ENCODE measurements around the gene SMG9.

The SMG9 gene

GRCh38 chr19:43755256-43755801, 567 bp upstream of the SMG9 start:
- DNase-seq, result peak; percentile 79

DNA sequence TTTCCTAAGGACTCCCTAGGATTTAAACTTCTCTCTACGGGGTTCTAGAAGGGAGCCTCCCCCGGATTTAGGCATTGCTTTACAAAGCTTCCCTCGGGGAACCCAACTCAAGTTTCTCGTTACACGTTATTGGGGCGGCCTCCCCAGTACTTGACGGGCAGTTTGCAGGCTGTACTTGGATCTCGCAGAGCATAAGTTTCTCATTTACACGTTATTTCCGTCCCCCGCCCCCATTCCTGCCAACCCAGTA, 584 bp downstream of the SMG9 start:
- no peak for DNase-seq

DNA sequence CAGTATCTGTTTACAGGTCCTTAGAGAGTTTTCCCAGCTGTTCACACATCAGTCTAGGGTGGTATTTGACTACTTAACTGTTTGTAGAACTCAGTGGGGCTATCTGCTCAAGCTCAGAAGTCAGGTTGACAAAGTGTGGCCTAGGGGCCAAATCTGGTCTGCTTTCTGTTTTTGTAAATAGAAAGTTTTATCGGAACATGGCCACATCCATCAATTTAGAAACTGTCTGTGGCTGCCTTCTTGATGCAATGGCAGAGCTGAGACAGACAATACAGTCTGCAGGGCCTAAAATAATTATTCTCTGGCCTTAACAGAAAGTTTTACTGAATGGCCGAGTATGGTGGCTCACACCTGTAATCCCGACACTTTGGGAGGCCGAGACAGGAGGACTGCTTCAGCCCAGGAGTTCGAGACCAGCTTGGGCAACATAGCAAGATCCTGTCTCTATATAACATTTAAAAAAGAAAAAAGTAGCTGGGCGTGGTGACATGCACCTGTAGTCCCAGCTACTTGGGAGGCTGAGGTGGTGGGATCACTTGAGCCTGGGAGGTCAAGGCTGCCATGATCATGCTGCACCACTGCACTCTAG, 2.4 kb downstream of the SMG9 start:
- no peak for DNase-seq

GRCh38 chr19:43751466-43752220, 3.1 kb downstream of the SMG9 start:
- DNase-seq, result peak; percentile 32

DNA sequence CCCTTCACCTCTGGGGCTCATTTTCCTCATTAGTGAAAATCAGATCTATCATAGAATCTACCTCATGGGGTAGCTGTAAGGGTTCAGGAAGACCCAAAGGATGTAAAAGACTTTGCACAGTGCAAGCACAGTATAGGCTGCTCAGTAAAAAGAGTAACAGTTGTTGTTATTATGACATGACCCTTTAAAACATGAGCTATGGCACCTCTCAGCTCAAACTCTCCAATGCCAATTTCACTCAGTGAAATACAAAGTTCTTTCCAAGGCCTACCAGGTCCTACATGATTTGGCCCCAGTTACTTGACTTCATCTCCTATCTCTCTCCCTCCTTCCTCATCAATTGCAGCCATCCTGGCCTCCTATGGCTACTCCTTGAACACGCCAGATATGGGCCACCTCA, 4.9 kb downstream of the SMG9 start:
- no peak for DNase-seq

GRCh38 chr19:43749152-43749551, 5.6 kb downstream of the SMG9 start:
- no peak for DNase-seq

- no peak for DNase-seq
Measured at GRCh38 chr19:43748685-43749084, 6.1 kb downstream of the SMG9 start.

DNA sequence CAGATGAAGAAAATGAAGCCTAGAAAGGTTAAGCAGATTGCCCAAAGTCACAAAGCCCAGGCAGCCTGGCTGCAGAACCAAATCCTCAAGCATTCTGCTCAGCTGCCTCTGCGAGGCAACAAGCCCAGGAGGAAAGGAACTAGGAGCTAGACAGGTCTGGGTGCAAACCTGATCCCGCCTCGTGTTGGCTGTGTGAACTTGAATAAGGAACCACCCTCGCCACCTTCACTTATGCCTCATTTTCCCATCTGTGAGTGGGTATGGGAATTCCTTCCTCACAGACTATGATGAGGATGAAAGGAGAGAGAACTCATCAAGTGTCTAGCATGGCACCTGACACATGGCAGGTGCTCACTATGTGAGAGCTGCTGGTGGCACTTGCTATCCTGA, 6.6 kb downstream of the SMG9 start:
- no peak for DNase-seq

- no peak for DNase-seq
Measured at GRCh38 chr19:43747557-43748204, 7.1 kb downstream of the SMG9 start.

GRCh38 chr19:43743059-43743458, 11.7 kb downstream of the SMG9 start:
- DNase-seq, result peak; percentile 78

- DNase-seq, result no peak
Measured at GRCh38 chr19:43741075-43741825, 13.5 kb downstream of the SMG9 start.

DNA sequence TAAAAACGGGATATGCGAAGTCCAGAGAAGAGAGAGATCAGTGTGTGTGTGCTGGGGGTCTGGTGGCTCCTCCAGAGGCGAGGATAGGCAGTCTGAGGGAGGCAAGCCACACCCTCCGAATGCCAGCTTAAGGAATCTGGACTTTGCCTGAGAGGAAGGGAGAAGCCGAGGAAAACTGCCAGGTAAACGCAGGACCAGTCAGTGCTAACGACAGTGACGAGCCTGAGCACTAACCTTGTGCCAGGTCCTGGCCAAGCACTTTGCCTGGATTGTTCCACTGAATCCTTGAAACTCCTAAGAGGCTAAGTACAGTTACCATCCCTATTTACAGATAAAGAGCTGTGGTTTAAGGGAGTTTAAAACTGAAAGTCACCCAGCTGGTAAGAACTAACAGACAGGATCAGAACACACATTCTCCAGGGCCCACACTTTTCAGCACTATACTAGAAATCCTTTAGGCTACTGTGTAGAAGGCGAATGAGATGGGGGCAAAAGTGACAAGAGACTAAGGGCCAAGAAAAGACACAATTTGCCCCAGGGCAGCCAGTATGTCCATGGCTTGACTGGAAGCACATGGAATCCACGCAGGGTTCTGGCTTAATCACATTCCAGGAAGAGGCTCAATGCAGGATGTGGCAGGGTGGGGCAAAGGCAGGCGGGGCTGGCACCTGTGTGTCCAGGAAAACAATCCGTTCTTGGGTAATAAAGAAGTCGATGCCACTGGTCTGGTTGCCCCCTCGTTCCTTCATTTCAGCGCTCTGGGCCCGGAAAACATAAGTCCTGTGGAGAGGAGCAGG, 15.1 kb downstream of the SMG9 start:
- DNase-seq, result no peak

GRCh38 chr19:43738780-43739211, 16.0 kb downstream of the SMG9 start:
- DNase-seq, result no peak

DNA sequence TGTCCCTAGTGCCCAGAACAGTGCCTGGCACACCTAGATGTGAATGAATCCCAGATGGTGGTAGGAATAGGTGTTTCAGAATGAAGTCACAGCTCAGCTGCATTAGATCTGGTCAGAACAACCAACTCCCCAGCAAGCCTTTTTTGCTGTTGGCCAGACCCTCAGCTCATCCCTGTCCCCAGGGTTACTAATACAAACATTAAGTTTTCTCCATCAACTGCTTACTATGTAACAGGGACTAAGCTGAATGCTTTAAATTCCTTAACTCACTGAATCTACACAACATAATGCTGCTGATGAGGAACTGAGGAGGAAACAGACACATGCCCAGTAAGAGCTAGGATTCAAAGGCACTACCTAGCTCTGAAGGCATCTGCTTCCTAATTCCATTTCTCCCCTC, 18.8 kb downstream of the SMG9 start:
- peak; percentile 62 for DNase-seq

DNA sequence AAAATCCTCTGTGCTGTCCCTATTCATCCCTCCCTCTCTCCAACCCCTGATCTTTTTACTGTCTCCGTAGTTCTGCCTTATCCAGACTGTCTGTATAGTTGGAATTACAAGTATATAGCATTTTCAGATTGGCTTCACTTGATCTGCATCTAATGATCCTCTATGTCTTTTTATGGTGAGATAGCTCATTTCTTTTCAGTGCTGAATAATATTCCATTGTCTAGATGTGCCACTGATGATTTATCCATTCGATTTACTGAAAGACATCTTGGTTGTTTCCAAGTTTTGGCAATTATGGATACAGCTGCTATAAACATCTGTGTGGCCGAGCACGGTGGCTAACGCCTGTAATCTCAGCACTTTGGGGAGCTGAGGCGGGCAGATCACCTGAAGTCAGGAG, 19.7 kb downstream of the SMG9 start:
- no peak for DNase-seq

DNA sequence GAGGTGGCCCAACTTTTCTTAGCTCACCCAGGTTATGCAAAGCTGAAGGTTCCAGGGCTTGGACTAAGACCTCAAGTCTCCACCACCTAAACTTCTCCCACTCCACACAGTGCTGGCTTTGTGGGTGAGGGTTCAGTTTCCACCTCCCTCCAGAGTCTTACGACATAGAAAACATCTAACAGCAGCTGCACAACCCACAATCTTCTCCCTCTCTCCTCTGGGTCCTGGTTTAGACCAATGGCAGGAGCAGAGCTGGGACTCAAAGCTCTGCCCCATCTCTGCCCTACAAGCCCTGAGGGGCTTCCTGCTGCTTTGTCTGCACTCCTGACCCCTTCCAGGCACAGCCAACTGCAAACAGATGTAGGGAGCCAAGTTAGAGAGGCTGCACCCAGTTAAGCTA, 22.9 kb downstream of the SMG9 start:
- no peak for DNase-seq

DNA sequence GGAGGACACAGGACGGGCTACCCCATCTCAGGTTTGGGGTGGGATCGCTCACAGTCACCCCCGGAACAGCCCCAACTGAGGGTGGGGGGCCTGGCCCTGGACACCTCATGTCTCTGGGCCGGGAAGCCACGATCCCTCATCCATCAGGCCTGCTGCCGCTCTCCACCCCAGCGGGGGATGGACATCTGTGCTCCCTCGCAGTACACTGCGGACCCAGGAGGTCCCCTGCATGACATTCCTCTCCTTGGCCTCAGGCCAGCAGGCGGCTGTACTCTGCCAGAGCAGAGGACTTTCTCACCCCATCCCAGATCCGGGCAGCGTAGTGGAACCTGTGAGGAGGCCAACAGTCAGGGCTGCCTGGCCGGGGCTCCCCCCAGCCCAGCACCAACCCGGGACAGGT, 23.4 kb downstream of the SMG9 start:
- peak; percentile 19 for DNase-seq

GRCh38 chr19:43729919-43730318, 24.8 kb downstream of the SMG9 start:
- DNase-seq, result peak; percentile 19

DNA sequence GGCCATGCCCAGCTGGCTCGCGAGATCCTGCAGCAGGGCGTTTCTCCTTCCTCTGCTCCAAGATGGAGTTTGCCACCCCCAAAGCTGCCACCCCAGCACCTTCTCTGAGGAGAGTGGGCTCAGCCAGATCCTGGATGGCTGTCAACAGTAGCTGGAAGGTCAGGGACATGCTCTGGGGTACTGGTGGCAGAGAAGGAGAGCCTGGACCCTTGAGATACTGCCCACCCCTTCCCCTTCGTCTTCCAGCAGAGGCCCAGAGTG, 27.2 kb downstream of the SMG9 start:
- no peak for DNase-seq

GRCh38 chr19:43726736-43727592, 27.8 kb downstream of the SMG9 start:
- no peak for DNase-seq

GRCh38 chr19:43725468-43725867, 29.3 kb downstream of the SMG9 start:
- DNase-seq, result no peak

- no peak for DNase-seq
Measured at GRCh38 chr19:43724896-43725295, 29.9 kb downstream of the SMG9 start.

Data from fibroblast of skin of scalp (primary cell).